ENCODE data around the gene UBE2J1. TPM values are rescaled to one million over a fixed set of nuclear protein-coding genes. Genes with fewer than 3 reads are reported as not detected.

UBE2J1 gene
- total RNA-seq, 1 donor from 2014 or later, result 32.8 TPM

DNA sequence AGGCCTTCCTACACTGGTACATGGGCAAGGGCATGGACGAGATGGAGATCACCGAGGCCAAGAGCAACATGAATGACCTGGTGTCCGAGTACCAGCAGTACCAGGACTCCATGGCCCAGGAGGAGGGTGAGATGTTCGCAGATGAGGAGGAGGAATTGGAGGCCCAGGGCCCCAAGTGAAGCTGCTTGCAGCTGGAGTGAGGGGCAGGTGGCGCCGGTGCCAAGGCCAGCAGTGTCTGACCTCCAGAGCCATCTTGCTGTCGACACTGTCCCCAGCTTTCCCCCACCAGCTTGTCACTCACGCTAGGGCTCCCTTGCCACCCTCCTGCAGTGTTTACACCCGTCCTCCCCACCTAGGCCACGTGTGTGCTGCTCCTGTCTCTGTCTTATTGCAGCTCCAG, 49.6 kb downstream of the UBE2J1 start:
- POLR2A ChIA-PET, result interaction anchor here (0.6 kb wide), 2 partner anchors 32 to 292 kb away, joined by 3 read pairs; no protein-coding TSS in a partner anchor
- no peak for ATAC-seq (ENCODE audit: low read depth)
- H3K4me3 Mint-ChIP-seq, result no peak overlapping the region
- DNase-seq, result no peak
- intact Hi-C loops (cut with micrococcal nuclease), result no loop called here
- H3K4me1 Mint-ChIP-seq, result peaks cover 10% of the 10 kb centered on the region
- H3K27me3 Mint-ChIP-seq, result no peaks in the 10 kb centered on the region
- no peak overlapping the region for H3K27ac Mint-ChIP-seq
- CTCF ChIA-PET, result no interaction called here
- H3K9me3 Mint-ChIP-seq, result no peaks in the 10 kb centered on the region
- H3K36me3 Mint-ChIP-seq (ENCODE audit: low read depth), result no peaks in the 10 kb centered on the region
- no peak for TF ChIP-seq CTCF (IDR thresholded peaks at IDR 0.05)

GRCh38 chr6:89302195-89302770, 50.2 kb downstream of the UBE2J1 start:
- no peaks in the 10 kb centered on the region for H3K27me3 Mint-ChIP-seq
- intact Hi-C loops (cut with micrococcal nuclease), result no loop called here
- H3K9me3 Mint-ChIP-seq, result no peaks in the 10 kb centered on the region
- H3K36me3 Mint-ChIP-seq (ENCODE audit: low read depth), result no peaks in the 10 kb centered on the region
- DNase-seq (no peak), ATAC-seq (ENCODE audit: low read depth) (no peak)
- no peak overlapping the region for H3K4me3 Mint-ChIP-seq
- POLR2A ChIA-PET, result interaction anchor here (0.6 kb wide), 2 partner anchors 32 to 293 kb away, joined by 3 read pairs; no protein-coding TSS in a partner anchor
- no peak for TF ChIP-seq CTCF (IDR thresholded peaks at IDR 0.05)
- no peak overlapping the region for H3K27ac Mint-ChIP-seq
- CTCF ChIA-PET, result no interaction called here
- peaks cover 14% of the 10 kb centered on the region for H3K4me1 Mint-ChIP-seq

DNA sequence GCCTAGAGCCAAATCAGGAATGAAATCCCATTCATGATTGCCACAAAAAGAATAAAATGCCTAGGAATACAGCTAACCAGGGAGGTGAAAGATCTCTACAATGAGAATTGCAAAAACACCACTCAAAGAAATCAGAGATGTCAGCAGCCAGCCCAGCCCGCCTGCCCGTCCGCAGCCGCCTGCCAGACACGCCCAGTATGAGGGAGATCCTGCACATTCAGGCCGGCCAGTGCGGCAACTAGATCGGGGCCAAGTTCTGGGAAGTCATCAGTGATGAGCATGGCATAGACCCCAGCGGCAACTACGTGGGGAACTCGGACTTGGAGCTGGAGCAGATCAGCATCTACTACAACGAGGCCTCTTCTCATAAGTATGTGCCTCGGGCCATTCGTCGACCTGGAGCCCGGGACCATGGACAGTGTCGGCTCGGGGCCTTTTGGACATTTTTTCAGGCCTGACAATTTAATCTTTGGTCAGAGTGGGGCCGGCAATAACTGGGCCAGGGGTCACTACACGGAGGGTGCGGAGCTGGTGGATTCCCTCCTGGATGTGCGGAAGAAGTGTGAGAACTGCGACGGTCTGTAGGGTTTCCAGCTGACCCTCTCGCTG, 50.8 kb downstream of the UBE2J1 start:
- ATAC-seq (ENCODE audit: low read depth) (no peak), DNase-seq (no peak)
- CTCF ChIA-PET, result no interaction called here
- Mint-ChIP-seq H3K4me1 (peaks cover 14% of the 10 kb centered on the region), H3K36me3 (ENCODE audit: low read depth) (no peaks in the 10 kb centered on the region), H3K4me3 (no peak overlapping the region), H3K27me3 (no peaks in the 10 kb centered on the region), H3K9me3 (no peaks in the 10 kb centered on the region), H3K27ac (no peak overlapping the region)
- intact Hi-C loops (cut with micrococcal nuclease), result no loop called here
- POLR2A ChIA-PET, result no interaction called here
- TF ChIP-seq CTCF (IDR thresholded peaks at IDR 0.05), result no peak

GRCh38 chr6:89299466-89299850, 53.1 kb downstream of the UBE2J1 start:
- no peak for DNase-seq
- TF ChIP-seq CTCF (IDR thresholded peaks at IDR 0.05), result no peak
- ATAC-seq (ENCODE audit: low read depth), result no peak
- Mint-ChIP-seq H3K27ac (no peak overlapping the region), H3K9me3 (peaks cover 2% of the 10 kb centered on the region), H3K36me3 (ENCODE audit: low read depth) (no peaks in the 10 kb centered on the region), H3K4me1 (peaks cover 14% of the 10 kb centered on the region), H3K27me3 (no peaks in the 10 kb centered on the region), H3K4me3 (no peak overlapping the region)
- ChIA-PET POLR2A (no interaction called here), CTCF (no interaction called here)
- intact Hi-C loops (cut with micrococcal nuclease), result no loop called here

- ChIA-PET POLR2A (interaction anchor here (1.1 kb wide), 1 partner anchor 218 kb away, joined by 7 read pairs; the partner anchor contains the start of gene PNRC1), CTCF (no interaction called here)
- intact Hi-C loops (cut with micrococcal nuclease), result no loop called here
- Mint-ChIP-seq H3K4me3 (no peak overlapping the region), H3K36me3 (ENCODE audit: low read depth) (no peaks in the 10 kb centered on the region), H3K4me1 (peaks cover 14% of the 10 kb centered on the region), H3K9me3 (peaks cover 2% of the 10 kb centered on the region), H3K27me3 (no peaks in the 10 kb centered on the region), H3K27ac (no peak overlapping the region)
- TF ChIP-seq CTCF (IDR thresholded peaks at IDR 0.05), result no peak
- DNase-seq (no peak), ATAC-seq (ENCODE audit: low read depth) (no peak)
Observed at GRCh38 chr6:89298680-89299465, 53.6 kb downstream of the UBE2J1 start.

Data from activated B cell treated with CpG ODN at 0.5 μM for 24 hours (primary cell).